Measurements from ENCODE around the gene BTNL8.

The BTNL8 gene, protein sequence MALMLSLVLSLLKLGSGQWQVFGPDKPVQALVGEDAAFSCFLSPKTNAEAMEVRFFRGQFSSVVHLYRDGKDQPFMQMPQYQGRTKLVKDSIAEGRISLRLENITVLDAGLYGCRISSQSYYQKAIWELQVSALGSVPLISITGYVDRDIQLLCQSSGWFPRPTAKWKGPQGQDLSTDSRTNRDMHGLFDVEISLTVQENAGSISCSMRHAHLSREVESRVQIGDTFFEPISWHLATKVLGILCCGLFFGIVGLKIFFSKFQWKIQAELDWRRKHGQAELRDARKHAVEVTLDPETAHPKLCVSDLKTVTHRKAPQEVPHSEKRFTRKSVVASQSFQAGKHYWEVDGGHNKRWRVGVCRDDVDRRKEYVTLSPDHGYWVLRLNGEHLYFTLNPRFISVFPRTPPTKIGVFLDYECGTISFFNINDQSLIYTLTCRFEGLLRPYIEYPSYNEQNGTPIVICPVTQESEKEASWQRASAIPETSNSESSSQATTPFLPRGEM

DNA sequence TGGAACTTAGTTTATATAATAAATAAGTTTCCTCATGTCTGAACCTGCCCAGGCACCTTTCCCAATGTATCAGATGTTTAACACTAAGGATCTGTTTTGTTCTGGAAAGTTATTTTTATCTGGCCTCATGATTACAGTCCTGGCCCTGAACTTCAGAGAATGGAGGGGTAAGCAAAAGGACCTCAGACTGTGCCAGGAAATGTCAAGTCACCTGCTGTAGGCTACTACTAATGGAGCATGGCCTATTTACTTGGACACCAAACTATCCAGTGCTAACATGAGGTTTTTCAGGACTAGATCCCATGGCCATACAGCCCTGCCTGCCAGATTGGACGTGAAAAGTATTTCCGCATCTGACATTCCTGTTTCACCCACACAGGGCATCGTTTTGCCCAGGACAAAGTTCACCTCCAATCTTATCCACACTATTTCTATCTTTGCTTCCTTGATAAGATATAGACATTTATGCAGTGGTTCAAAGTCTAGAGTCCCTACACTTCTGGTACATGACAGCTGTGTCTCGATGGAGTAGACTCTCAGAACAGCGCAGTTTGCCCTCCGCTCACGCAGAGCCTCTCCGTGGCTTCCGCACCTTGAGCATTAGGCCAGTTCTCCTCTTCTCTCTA is at the start of gene BTNL8:
Gene BTNL8 (plus strand): TSS at position 539 of the 626 bp plus-strand sequence. CDS start 152 bp downstream, outside the sequence.
- in situ Hi-C loops (cut with MboI; ENCODE audit: low sequenced_read_pairs): no loop called here

DNA sequence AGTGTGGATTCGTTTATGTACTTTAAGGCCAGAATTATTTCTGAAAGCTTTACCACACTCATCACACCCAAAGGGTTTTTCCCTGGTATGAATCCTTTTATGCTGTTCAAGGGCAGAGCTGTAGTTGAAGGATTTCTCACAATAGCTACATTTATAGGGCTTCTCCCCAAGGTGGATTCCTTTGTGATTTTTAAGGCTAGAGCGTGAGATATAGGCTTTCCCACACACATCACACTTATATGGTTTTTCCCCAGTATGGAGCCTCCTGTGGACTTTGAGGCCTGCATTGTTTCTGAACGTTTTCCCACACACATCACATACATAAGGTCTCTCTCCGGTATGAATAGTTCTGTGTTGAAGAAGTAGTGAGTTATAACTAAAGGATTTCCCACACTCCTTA is 49.1 kb upstream of the BTNL8 start:
- in situ Hi-C loops (cut with MboI; ENCODE audit: low sequenced_read_pairs): no loop called here

DNA sequence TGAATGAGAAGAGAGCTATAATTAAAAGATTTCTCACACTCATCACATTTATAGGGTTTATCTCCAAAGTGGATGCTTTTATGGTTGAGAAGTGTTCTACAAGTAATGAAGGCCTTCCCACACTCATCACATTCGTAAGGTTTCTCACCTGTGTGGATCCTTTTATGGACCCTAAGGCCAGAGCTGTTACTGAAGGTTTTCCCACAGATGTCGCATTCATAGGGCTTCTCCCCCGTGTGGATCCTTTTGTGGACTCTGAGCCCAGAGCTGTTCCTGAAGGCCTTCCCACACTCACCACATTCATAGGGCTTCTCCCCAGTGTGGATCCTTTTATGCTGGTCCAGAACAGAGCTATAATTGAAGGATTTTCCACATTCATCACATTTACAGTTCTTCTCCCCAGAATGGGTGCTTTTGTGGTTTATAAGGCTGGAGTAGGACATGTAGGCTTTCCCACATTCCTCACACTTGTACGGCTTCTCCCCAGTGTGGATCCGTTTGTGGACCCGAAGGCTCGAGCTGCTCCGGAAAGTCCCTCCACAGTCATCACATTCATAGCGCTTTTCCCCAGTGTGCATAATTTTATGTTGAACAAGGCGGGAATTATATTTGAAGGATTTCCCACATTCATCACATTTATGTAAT is 48.4 kb upstream of the BTNL8 start:
- in situ Hi-C loops (cut with MboI; ENCODE audit: low sequenced_read_pairs): no loop called here

DNA sequence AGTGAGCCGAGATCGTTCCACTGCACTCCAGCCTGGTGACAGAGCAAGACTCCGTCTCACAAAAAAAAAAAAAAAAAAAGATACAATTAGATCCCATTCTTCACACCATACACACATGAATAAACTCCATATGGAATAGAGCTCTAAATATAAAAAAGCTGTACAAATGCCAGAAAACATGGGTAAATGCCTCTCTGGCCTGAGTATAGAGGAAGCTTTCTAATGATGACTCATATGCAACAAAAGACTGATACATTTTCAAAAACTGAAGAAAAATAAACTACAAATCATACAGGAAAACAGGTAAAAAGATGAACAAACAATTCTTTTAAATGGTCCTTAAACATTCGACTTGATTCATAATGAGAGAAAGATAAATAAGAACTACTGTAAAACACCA is 46.5 kb upstream of the BTNL8 start:
- in situ Hi-C loops (cut with MboI; ENCODE audit: low sequenced_read_pairs): no loop called here

DNA sequence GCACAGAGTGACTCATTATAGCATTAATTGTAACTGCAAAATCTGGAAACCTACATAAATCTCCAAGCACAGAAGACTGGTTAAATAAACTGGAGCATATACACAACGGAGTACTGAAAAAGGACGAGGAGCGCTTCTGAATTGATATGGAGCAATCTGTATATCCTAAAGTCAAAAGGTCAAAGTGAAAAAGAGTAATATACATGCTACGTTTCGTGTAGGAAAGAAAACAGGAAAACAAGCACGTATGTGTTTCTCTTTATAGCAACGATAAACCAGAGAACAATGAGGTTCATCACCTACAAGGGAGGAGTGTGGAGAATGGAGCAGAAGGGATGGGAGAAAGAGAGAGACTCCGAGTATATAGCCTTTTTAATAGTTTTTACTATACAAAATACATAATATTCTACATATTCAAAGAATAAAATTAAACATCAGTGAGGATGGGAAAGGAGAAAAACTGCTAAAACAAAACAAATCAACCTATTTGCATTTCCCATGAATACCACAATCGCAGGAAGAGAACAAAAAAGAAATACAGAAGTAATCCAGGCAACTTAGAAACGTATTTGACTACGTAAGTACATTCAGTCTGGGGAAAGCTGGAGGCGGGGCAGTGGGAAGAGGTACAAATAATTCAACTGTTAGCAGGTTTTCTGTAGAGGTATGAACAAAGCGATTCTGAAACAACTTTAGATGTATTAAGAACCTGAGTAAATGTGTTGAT is 45.7 kb upstream of the BTNL8 start:
- in situ Hi-C loops (cut with MboI; ENCODE audit: low sequenced_read_pairs): no loop called here

DNA sequence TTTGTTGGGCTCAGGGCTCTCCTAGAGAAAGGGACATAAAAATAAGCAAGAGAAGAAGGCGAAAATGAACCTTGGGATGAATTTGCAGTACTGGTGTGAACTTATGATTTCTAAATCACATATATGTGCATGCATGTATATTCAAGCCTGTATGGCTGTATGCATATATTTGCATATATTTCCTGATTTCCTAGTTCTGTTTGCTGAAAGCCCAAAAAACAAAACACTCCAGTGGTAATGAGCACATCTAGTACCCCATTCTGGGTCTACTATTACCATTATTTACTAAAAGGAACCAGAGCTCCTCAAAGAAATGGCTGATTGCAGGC is 45.1 kb upstream of the BTNL8 start:
- in situ Hi-C loops (cut with MboI; ENCODE audit: low sequenced_read_pairs): no loop called here

DNA sequence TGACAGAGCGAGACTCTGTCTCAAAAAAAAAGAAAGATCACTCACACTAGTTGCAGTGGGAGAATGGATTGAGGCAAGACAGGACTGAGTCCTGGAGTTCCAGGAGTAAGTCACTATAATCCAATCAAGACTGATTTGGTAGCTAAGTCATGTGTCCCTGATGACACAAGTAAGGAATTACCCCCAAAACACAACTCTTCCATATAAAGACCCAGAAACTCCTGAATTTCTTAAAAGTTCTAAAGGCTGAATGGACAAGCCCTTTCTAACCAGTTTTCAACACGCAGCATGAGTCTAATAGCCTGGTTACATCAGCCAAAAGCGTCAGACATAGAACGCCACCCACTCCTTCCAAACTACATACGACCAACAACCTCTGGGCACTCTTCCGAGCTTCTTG is 40.4 kb upstream of the BTNL8 start:
- in situ Hi-C loops (cut with MboI; ENCODE audit: low sequenced_read_pairs): no loop called here

DNA sequence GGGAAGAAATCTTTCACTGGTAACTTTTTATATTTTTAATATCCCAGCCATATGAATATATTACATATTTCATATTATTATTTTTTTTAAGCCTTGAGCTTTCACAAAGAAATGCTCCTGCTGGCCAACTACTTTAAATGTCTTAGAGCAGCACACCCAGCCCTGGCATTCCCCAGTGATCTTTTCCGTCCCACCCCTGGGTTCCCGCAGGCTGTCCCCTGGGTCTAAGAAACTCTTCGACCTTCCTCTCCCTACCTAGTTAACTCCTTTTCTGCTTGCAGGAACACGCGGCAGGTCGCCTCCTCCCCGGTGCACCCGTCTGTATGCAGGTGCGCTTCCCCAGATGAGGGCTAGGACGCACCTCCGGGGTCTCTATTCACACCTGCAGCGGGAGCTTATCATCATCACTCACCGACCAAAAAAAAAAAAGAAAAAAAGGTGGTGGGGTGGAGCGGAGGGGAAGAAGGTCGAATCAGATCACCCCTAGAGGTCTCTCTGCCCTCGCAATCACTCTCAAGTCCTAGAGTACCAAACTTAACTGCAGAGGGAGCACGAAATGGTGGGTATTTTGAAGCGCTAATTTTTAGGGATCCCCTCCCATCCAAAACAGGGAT is 38.6 kb upstream of the BTNL8 start:
- in situ Hi-C loops (cut with MboI; ENCODE audit: low sequenced_read_pairs): no loop called here

DNA sequence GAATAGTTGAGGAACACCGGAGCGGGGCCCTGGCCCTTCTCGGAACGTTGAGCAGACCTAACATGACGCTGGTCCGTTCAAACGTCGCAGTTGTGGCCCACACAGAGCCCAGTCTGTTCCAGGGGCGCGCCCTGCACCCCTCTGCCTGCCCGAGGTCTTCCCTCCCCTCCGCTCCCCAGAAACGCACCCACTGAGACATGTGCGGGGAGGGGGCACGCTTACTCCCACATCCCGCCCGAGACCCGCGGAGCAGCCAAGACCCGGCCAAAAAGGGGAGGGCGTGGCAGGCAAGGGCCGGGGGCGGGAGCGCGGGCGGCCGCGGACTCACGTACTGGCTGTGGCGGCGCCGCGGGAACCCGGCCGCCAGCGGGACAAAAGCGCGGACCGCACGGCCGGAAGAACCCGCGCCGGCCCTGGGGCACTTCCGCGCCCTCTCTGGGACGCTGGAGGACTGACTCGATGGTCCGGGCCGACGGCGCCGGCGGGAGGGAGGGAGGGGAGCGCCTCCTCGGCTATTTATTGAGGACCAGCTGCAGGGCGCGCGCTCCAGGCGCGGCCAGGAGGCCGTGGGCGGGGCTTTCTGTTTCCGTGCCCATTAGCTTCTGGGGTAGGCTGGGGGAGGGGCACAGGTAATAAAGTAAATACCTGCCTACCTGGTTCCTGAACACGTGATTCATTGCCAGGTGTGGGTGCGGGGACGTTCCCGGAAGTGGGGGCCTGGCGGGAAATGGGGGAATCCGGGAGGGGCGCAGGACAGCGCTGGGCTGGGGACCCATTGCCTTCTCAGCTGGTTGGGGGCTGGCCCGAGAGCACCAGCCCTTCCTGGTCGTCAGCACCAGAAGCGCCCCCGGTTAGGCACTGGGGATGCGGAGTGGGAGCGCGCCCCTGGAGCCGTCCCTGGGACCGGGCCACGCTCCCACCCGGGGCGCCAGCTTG is 37.8 kb upstream of the BTNL8 start, which contains the start of gene ZFP62:
Gene ZFP62 (minus strand): TSS at position 390 of the 936 bp plus-strand sequence. CDS start 57 bp downstream, at position 333.
- in situ Hi-C loops (cut with MboI; ENCODE audit: low sequenced_read_pairs): no loop called here

DNA sequence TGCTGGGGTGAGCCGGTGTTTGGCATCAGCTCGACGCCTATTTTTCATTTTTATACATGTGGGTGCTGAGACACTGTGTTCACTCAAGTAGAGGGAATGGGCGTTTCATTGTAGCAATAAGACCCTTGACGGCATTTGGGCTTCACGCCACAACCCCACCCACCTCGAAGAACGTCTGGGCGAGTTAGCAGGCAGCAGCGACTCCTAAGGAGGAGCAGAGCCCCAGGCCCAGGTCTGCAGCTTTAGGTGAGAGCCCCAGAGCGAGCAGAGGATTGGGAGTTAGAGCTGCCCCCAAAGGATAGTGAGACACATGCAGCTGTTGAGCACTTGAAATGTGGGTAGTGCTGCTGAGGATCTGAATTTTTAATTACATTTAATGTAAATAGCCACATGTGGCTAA is 36.3 kb upstream of the BTNL8 start:
- in situ Hi-C loops (cut with MboI; ENCODE audit: low sequenced_read_pairs): no loop called here

DNA sequence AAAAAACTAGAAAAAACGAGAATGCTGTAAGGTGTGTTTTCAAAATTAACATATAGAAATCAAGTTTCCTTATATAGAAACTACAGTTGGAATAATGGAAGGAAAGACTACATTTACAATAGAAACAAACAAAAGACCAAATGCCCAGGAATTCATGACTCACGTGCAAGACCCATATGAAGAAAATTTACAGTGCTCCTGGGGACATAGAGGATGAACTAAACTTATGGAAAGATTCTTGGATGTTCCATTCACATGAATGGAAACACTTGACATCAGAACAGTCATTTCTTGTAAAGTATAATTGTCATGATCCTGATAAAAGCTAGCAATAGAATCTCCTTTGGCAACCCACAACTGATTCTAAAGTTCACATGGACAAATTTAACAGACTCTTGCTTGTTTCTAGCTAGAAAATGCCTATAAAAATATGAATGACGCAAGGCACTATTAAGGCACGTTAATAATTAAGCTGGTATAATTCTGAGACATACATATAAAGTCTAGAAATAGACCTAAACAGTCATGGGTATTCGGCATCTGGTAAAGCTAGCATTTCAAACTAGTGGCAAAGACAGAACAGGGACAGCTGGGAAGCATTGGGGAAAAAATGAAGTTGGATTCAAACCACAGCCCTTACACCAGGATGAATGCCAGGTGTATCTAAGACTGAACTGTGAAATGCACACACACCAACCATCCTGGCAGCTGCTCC is 32.8 kb upstream of the BTNL8 start:
- in situ Hi-C loops (cut with MboI; ENCODE audit: low sequenced_read_pairs): no loop called here

DNA sequence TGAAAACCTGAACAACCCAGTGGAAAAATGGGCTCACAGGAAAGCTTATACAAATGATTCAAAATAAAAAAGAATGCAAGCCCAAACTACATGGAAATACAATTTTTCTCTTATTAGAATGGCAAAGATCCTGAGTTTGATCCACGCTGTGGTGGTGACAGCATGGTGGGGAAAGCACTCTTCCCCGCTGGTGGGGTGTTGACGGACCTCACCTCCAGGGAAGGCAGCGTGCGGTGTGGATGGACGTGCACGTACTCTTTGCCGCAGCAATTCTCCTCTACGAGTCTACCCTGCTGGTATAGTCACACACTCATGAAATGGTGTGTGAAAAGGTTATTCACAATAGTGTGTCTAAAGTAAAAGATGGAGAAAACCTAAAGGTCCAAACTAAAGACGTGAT is 32.0 kb upstream of the BTNL8 start:
- in situ Hi-C loops (cut with MboI; ENCODE audit: low sequenced_read_pairs): no loop called here

DNA sequence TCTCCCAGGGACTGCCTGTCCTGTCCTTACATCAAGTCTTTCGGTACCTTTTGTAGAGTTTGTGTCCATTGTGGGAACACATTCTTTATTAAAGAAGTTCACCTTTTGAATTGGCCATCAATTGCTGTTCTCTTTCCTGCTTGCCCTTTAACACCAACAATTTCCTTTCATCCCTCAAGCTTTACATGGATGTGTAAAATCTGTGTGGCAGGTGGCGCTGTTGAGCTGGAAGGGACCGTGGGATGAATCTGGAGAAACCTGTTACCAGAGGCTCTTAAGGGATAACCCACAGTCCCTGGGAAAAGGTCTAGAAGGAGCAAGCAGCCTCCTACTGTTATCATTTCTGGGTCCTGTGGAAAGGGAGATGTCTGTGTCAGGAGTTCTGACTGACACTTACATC is 30.0 kb upstream of the BTNL8 start:
- in situ Hi-C loops (cut with MboI; ENCODE audit: low sequenced_read_pairs): no loop called here

DNA sequence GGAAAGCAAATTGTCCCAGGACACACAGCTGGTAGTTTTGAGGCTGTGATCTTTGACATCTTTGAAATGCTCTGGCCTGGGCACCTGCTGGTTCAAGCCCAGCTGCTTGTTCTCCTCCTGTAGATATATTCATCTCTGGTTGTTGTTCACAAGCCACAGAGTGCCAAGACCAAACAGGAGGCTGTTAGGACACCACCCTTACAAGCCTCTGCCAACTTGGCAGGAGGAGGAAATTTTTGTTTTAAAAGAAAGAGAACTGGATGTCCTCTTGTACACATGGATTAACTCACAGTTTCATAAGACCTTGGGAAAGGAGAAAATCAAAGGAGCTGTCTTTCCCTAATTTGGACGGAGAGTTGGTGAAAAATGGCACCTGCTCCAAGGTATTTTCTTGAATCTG is 29.4 kb upstream of the BTNL8 start:
- in situ Hi-C loops (cut with MboI; ENCODE audit: low sequenced_read_pairs): no loop called here

DNA sequence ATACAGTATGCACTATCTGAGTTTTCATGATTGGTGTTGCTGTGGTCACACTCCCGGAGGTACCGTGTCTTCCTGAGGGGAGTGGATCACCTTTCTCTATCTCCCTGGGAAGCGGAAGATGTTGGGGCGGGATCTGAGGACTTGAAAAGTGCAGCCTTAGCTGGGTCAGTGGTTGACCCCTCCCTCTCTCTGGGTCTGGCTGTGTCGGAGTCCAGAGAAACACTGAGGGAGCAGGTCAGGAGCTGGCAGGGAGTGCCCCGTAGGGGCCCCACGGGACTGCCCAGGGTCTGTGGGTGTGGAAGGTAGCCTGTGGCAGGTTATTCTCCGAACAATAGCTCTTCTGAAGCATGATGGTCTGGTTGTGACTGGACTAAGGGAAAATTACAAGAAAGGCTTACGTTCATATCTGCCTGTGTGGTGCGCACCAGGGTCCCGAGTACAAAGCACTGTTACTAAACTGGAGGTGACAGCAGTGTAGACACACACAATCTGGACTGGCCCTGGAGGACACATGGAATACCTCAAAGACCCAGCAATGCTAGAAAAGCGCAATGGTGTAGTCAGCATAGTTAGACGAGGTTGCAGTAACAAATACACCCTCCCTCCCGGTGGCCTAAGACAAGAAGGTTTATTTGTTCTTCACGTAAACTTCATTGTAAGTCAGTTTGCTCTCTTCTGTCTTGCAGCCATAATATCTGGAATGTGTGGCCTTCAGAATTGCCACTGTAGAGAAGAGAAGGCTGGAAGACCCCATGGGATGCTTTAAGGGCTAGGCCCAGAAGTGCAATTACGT is 28.5 kb upstream of the BTNL8 start:
- in situ Hi-C loops (cut with MboI; ENCODE audit: low sequenced_read_pairs): no loop called here

DNA sequence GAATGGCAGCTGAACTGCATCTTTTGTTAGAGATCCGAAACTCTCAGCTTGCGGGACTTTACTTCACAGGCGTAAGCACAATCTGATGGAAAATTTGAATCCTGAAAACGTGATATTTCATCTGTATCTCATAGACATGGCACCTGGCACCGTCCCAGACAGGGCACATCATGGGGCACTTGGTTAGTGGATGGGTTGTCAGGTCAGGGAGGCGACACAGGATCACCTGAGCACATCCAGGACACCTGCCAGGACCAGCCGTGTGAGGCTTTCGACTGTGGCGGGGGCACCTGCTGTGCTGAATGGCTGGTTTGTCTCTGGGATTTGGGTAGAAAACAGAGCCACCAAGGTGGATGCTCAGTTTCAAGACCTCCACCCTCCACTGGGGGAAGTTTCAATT is 26.5 kb upstream of the BTNL8 start:
- in situ Hi-C loops (cut with MboI; ENCODE audit: low sequenced_read_pairs): no loop called here

DNA sequence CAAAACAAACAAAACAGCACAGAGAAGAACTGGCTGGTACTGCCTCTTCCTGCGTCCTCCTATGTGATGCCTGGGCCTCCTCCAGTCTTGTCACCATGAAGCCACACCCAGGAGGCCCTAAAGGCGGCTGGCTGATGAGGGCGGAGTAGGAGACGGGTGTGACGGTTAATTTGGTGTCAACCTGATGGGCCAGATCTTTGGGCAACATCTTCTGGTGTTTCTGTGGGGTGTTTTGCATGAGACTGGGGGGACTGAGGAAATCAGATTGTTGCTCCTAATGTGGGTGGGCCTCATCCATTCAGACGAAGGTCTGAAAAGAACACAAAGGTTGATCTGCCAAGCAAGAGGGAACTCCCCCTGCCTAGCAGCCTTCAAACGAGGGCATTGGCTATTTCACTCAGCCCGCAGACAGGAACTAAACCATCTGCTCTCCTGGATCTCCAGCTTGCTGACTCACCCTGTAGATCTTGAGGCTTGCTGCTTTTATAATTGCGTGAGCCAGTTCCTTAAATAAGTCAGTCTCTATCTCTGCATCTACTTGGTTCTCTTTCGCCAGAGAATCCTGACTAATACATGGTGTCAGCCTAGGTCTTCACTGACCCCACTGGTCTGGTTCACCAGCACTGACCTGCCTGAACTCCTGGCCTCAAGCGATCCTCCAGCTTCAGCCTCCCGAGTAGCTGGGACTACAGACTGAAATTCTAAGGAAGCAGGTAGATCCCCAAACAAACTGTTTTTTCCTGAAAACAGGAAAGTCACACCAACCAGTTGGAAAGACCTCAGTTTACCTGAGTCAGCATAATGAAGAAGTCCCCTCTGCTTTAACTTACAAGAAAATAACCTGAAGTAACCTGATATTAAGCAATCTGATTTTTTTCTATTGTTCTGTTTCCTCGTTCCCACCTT is 25.1 kb upstream of the BTNL8 start:
- in situ Hi-C loops (cut with MboI; ENCODE audit: low sequenced_read_pairs): no loop called here

All from HL-60/S4 treated with retinoic acid at 250 ng/mL for 4 days and 3 days (cell line).